NCI-H146 treated with DMSO at 0.1 percent for 48 hours (cell line): ENCODE measurements around the gene STAC3.
A peak's percentile ranks its signal among the peaks of the same experiment; 100 is the strongest.
"Not testable (repeated sequence)": the region's sequence is repeated elsewhere in the genome, so short reads cannot be mapped to it uniquely, and the experiment has no call there.

Experiments
- DNase-seq: peaks from one replicate; lab custom pipeline; 2025; ENCODE audit not compliant: unreplicated experiment; lab: John Stamatoyannopoulos, UW

STAC3 gene

GRCh38 chr12:57250956-57251355, at the start of gene STAC3:
TSS of gene STAC3 (minus strand) at chr12:57251187. CDS start at chr12:57249636, 1,551 bp downstream.
- no peak for DNase-seq

- DNase-seq, result no peak
These were observed 48.6 kb upstream of the STAC3 start for GRCh38 chr12:57299514-57300016.

GRCh38 chr12:57296291-57296690, 45.3 kb upstream of the STAC3 start:
- DNase-seq, result no peak

- DNase-seq, result not testable (repeated sequence)
These were observed 31.1 kb upstream of the STAC3 start for GRCh38 chr12:57282073-57282472.

GRCh38 chr12:57280211-57281062, 29.4 kb upstream of the STAC3 start:
- DNase-seq, result no peak

- DNase-seq, result no peak
These were observed 27.7 kb upstream of the STAC3 start for GRCh38 chr12:57278465-57279381.

GRCh38 chr12:57276935-57277563, 26.1 kb upstream of the STAC3 start:
- no peak for DNase-seq

- not testable (repeated sequence) for DNase-seq
These were observed 25.2 kb upstream of the STAC3 start for GRCh38 chr12:57276233-57276632.

GRCh38 chr12:57273516-57273915, 22.5 kb upstream of the STAC3 start:
- no peak for DNase-seq

GRCh38 chr12:57272337-57273151, 21.6 kb upstream of the STAC3 start:
- no peak for DNase-seq

GRCh38 chr12:57270966-57271470, 20.0 kb upstream of the STAC3 start:
- DNase-seq, result no peak

- DNase-seq, result no peak
These were observed 17.3 kb upstream of the STAC3 start for GRCh38 chr12:57268264-57268663.

GRCh38 chr12:57266681-57267080, 15.7 kb upstream of the STAC3 start:
- DNase-seq, result no peak

- no peak for DNase-seq
These were observed 12.1 kb upstream of the STAC3 start for GRCh38 chr12:57263096-57263495.

GRCh38 chr12:57262126-57262822, 11.3 kb upstream of the STAC3 start:
- no peak for DNase-seq

GRCh38 chr12:57261428-57261865, 10.5 kb upstream of the STAC3 start:
- DNase-seq, result peak; percentile 76

- no peak for DNase-seq
These were observed 9.4 kb upstream of the STAC3 start for GRCh38 chr12:57260366-57260765.

- no peak for DNase-seq
These were observed 8.3 kb upstream of the STAC3 start for GRCh38 chr12:57258977-57259970.
